ENCODE results near the gene CERS1.

The CERS1 gene

GRCh38 chr19:18861917-18862316 is 34.0 kb downstream of the CERS1 start:
- H3K9me2 ChIP-seq (ENCODE audit: low read depth, low read length): no peaks in the 10 kb centered on the region
- H3K27me3 ChIP-seq (ENCODE audit: insufficient read depth, low read length): no peaks in the 10 kb centered on the region
- H3K4me3 ChIP-seq (ENCODE audit: low read depth, low read length, poor library complexity, severe bottlenecking): no peak overlapping the region
- no peak overlapping the region for H2AFZ ChIP-seq (ENCODE audit: low read length)
- H3K4me1 ChIP-seq (ENCODE audit: insufficient read depth, low read length, severe bottlenecking): no peaks in the 10 kb centered on the region
- no peak overlapping the region for H3K9ac ChIP-seq (ENCODE audit: low read length)
- TF ChIP-seq CTCF (IDR thresholded peaks at IDR 0.05; ENCODE audit: low read length) (no peak), EZH2 (IDR thresholded peaks at IDR 0.05; ENCODE audit: borderline replicate concordance, low read length) (no peak)
- no peaks in the 10 kb centered on the region for H3K79me2 ChIP-seq (ENCODE audit: insufficient read depth, low read length)
- H3K27ac ChIP-seq (ENCODE audit: low read depth, low read length, poor library complexity, severe bottlenecking): no peak overlapping the region
- H3F3A ChIP-seq (ENCODE audit: insufficient read depth, low read length): no peaks in the 10 kb centered on the region
- peaks cover 98% of the 10 kb centered on the region for H3K36me3 ChIP-seq (ENCODE audit: insufficient read depth, low read length)
- no peaks in the 10 kb centered on the region for H4K20me1 ChIP-seq (ENCODE audit: insufficient read depth, low read length)
- H3K9me3 ChIP-seq (ENCODE audit: low read length): no peaks in the 10 kb centered on the region
- H3K4me2 ChIP-seq (ENCODE audit: low read length): no peak overlapping the region

- no peaks in the 10 kb centered on the region for H3K79me2 ChIP-seq (ENCODE audit: insufficient read depth, low read length)
- no peak overlapping the region for H3K4me3 ChIP-seq (ENCODE audit: low read depth, low read length, poor library complexity, severe bottlenecking)
- no peak overlapping the region for H2AFZ ChIP-seq (ENCODE audit: low read length)
- peaks cover 99% of the 10 kb centered on the region for H3K36me3 ChIP-seq (ENCODE audit: insufficient read depth, low read length)
- H3K27ac ChIP-seq (ENCODE audit: low read depth, low read length, poor library complexity, severe bottlenecking): peak overlapping the region; percentile 31
- no peak overlapping the region for H3K9ac ChIP-seq (ENCODE audit: low read length)
- no peaks in the 10 kb centered on the region for H3F3A ChIP-seq (ENCODE audit: insufficient read depth, low read length)
- H3K4me1 ChIP-seq (ENCODE audit: insufficient read depth, low read length, severe bottlenecking): no peaks in the 10 kb centered on the region
- no peak overlapping the region for H3K4me2 ChIP-seq (ENCODE audit: low read length)
- H3K9me2 ChIP-seq (ENCODE audit: low read depth, low read length): no peaks in the 10 kb centered on the region
- no peak for TF ChIP-seq EZH2 (IDR thresholded peaks at IDR 0.05; ENCODE audit: borderline replicate concordance, low read length)
- TF ChIP-seq CTCF (IDR thresholded peaks at IDR 0.05; ENCODE audit: low read length): no peak
- no peaks in the 10 kb centered on the region for H3K27me3 ChIP-seq (ENCODE audit: insufficient read depth, low read length)
- H4K20me1 ChIP-seq (ENCODE audit: insufficient read depth, low read length): no peaks in the 10 kb centered on the region
- no peaks in the 10 kb centered on the region for H3K9me3 ChIP-seq (ENCODE audit: low read length)
Measured at GRCh38 chr19:18861235-18861634, 34.7 kb downstream of the CERS1 start.

- Histone ChIP-seq H3K27me3 (ENCODE audit: insufficient read depth, low read length) (no peaks in the 10 kb centered on the region), H3K27ac (ENCODE audit: low read depth, low read length, poor library complexity, severe bottlenecking) (peak overlapping the region; percentile 31), H3K79me2 (ENCODE audit: insufficient read depth, low read length) (no peaks in the 10 kb centered on the region), H3K9me2 (ENCODE audit: low read depth, low read length) (no peaks in the 10 kb centered on the region), H4K20me1 (ENCODE audit: insufficient read depth, low read length) (no peaks in the 10 kb centered on the region), H3K36me3 (ENCODE audit: insufficient read depth, low read length) (peaks cover 99% of the 10 kb centered on the region), H3K9me3 (ENCODE audit: low read length) (no peaks in the 10 kb centered on the region), H3K9ac (ENCODE audit: low read length) (no peak overlapping the region), H3K4me2 (ENCODE audit: low read length) (no peak overlapping the region), H2AFZ (ENCODE audit: low read length) (no peak overlapping the region), H3F3A (ENCODE audit: insufficient read depth, low read length) (no peaks in the 10 kb centered on the region), H3K4me1 (ENCODE audit: insufficient read depth, low read length, severe bottlenecking) (no peaks in the 10 kb centered on the region), H3K4me3 (ENCODE audit: low read depth, low read length, poor library complexity, severe bottlenecking) (no peak overlapping the region)
- TF ChIP-seq CTCF (IDR thresholded peaks at IDR 0.05; ENCODE audit: low read length) (no peak), EZH2 (IDR thresholded peaks at IDR 0.05; ENCODE audit: borderline replicate concordance, low read length) (no peak)
Measured at GRCh38 chr19:18860725-18861124, 35.2 kb downstream of the CERS1 start.

Data from OCI-LY1 (cell line).